T-cell (primary cell): Measurements from ENCODE around the gene LTF. TPM values are rescaled to one million over a fixed set of nuclear protein-coding genes. Genes with fewer than 3 reads are reported as not detected.

Experiments used
- ATAC-seq, 4 experiments: fragments of 200-7000 bp in 3 of 4; fragments of 150-1000 bp in 1 of 4; cut with Tn5 transposase; replicated peaks in 1 of 4; 1 replicate in 3 of 4; 2 replicates in 1 of 4; pipeline ENCODE4 v1.10.0; 2021; ENCODE audit warnings: moderate library complexity in 3 of 4, mild to moderate bottlenecking in 2 of 4, moderate number of reproducible peaks in 1 of 4
- CTCF ChIA-PET, 2 donors: fragments of 300-600 bp; sonication (Branson Sonifier 250); formaldehyde crosslinking; loops; one replicate each; lab custom pipeline; 2022; ENCODE audit warnings: antibody characterized with exemption in 2 of 2; lab: Charles Lee
- POLR2A ChIA-PET, 2 donors: fragments of 300-600 bp; sonication (Branson Sonifier 250); formaldehyde crosslinking; loops; one replicate each; lab custom pipeline; 2022; ENCODE audit warnings: antibody characterized with exemption in 2 of 2; lab: Charles Lee
- DNase-seq, 35 experiments: peaks; one replicate each; pipeline versions ENCODE4 v3.0.0 to v3.0.0-alpha.2; 2013 to 2023
- H3K27ac ChIP-seq: one replicate; pipeline ENCODE4 v1.5.1; 2013; ENCODE audit warnings: low read length
- H3K27me3 ChIP-seq, 2 experiments: replicated peaks in 1 of 2; 1 replicate in 1 of 2; 2 replicates in 1 of 2; pipeline versions ENCODE4 v1.6.1 to v1.7.0; 2013; ENCODE audit warnings: low read length in 1 of 2, mixed read lengths in 1 of 2; ENCODE audit not compliant: control insufficient read depth in 2 of 2, insufficient read depth in 2 of 2; ENCODE audit errors: extremely low read depth in 1 of 2
- H3K36me3 ChIP-seq, 2 donors: 1 replicate in 1 of 2; 2 replicates in 1 of 2; pipeline versions ENCODE4 v1.6.1 to v1.7.0; 2013; ENCODE audit warnings: low read length in 1 of 2; ENCODE audit not compliant: control insufficient read depth in 2 of 2, insufficient read depth in 1 of 2; ENCODE audit errors: extremely low read depth in 1 of 2
- H3K4me1 ChIP-seq, 2 experiments: 1 replicate in 1 of 2; 2 replicates in 1 of 2; pipeline versions ENCODE4 v1.6.1 to v1.7.0; 2013; ENCODE audit warnings: low read length in 2 of 2, mixed read lengths in 1 of 2; ENCODE audit not compliant: insufficient read depth in 2 of 2, control insufficient read depth in 1 of 2; ENCODE audit errors: extremely low read depth in 1 of 2
- H3K4me3 ChIP-seq, 2 donors: 1 replicate in 1 of 2; 2 replicates in 1 of 2; pipeline versions ENCODE4 v1.5.1 to v1.7.0; 2013; ENCODE audit warnings: mild to moderate bottlenecking in 2 of 2, low read length in 1 of 2, moderate library complexity in 1 of 2; ENCODE audit not compliant: control insufficient read depth in 1 of 2; ENCODE audit errors: extremely low read depth in 1 of 2
- H3K9me3 ChIP-seq: 2 replicates; pipeline ENCODE4 v1.7.0; 2013
- H3K27ac Mint-ChIP-seq, 2 donors: one replicate each; pipeline ENCODE4 v1.8.0; 2020 to 2021; ENCODE audit warnings: mild to moderate bottlenecking in 2 of 2, mixed read lengths in 2 of 2
- H3K27me3 Mint-ChIP-seq, 2 donors: one replicate each; pipeline ENCODE4 v1.8.0; 2021 to 2022; ENCODE audit warnings: mixed read lengths in 2 of 2
- H3K36me3 Mint-ChIP-seq: one replicate; pipeline ENCODE4 v1.8.0; 2021; ENCODE audit warnings: mixed read lengths
- H3K4me1 Mint-ChIP-seq, 3 donors: one replicate each; pipeline ENCODE4 v1.8.0; 2020 to 2022; ENCODE audit warnings: mixed read lengths in 3 of 3, mild to moderate bottlenecking in 1 of 3
- H3K4me3 Mint-ChIP-seq, 3 donors: one replicate each; pipeline ENCODE4 v1.8.0; 2020 to 2022; ENCODE audit warnings: mild to moderate bottlenecking in 3 of 3, mixed read lengths in 3 of 3, moderate library complexity in 3 of 3
- H3K9me3 Mint-ChIP-seq, 3 donors: one replicate each; pipeline ENCODE4 v1.8.0; 2020 to 2022; ENCODE audit warnings: mixed read lengths in 3 of 3
- WGBS: methylation state at CpG from one replicate; pipeline ENCODE4 v1.1.5; 2013; ENCODE audit warnings: missing lambda C conversion rate; ENCODE audit not compliant: insufficient coverage; 5-methylcytosine and 5-hydroxymethylcytosine counted together
- total RNA-seq, 35 experiments: library from RNA in 6 of 35; stranded (reverse) in 6 of 35; fragments of 120-200 nt in 1 of 35; gene quantifications; one replicate each; pipeline versions ENCODE4 v1.2.1 to v1.2.4 and lab custom pipeline; 2013 to 2026

Gene LTF
- total RNA-seq, 5 donors from 2014 or later (not counting 1 experiment from before 2014, with no cell fraction given): 0.16 TPM; not detected in 4

DNA sequence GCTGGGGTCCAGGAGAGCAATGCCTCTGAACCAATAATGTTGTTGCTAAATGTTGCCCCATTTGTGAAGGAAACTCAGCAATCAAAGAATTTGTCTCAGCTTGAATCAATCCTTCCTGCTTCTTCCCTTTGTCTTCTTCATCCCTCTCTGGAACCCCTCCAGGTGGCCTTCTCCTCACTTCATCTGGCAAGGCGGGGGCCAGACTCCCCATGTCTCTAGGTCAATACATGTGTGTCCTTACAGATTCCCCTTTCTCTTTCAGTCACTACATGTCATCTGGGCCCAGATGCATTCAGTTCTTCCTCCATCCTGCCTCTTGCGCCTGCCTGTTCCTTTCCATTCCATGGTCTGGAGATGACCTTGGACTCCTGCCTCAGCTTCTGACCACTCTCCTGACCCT is 8.0 kb upstream of the LTF start:
- Mint-ChIP-seq H3K27ac (no peak overlapping the region), H3K9me3 (peaks cover 13 to 20% (median 13%) of the 10 kb centered on the region in 3 donors), H3K4me3 (no peak overlapping the region), H3K27me3 (peaks cover 23 to 24% of the 10 kb centered on the region in 2 donors), H3K4me1 (no peaks in the 10 kb centered on the region), H3K36me3 (no peaks in the 10 kb centered on the region)
- Histone ChIP-seq H3K4me3 (no peak overlapping the region), H3K27ac (no peak overlapping the region), H3K9me3 (peaks cover 2% of the 10 kb centered on the region), H3K4me1 (no peaks in the 10 kb centered on the region), H3K36me3 (no peaks in the 10 kb centered on the region), H3K27me3 (peaks cover 0 to 33% of the 10 kb centered on the region in 2 experiments)
- ChIA-PET POLR2A (no interaction called here), CTCF (no interaction called here)
- DNase-seq: no peak
- ATAC-seq: no peak
- WGBS: 81% methylated on average over 2 of the region's 2 CpGs

DNA sequence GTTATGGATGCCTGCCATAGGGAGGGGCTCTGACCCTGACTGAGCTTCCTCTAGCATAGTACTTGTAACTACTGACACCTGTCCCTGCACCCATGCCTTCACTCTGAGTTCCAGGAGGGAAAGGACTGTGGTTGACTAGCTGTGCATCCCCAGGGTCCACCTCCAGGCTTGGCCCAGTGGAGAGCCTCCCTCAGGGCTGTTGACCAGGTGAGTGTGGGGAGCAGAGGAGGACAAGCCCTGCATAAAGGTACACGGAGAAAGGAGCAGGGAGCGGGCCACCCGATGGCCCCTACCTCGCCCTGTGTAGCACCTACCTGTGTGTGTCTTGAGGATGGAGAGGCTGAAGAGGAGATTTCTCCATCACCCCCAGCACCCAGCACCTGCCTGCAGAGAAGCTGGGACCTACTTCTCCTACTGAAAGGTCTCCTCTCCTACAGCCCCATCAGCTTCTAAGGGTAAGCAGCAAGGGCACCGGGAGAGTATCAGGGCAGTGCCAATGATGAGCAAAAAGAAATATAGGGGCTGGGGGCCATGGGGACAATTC is 6.7 kb upstream of the LTF start:
- Histone ChIP-seq H3K36me3 (no peaks in the 10 kb centered on the region), H3K27ac (no peak overlapping the region), H3K9me3 (peaks cover 2% of the 10 kb centered on the region), H3K4me3 (no peak overlapping the region), H3K27me3 (peaks cover 0 to 35% of the 10 kb centered on the region in 2 experiments), H3K4me1 (no peaks in the 10 kb centered on the region)
- ChIA-PET POLR2A (no interaction called here), CTCF (no interaction called here)
- no peak overlapping the region for H3K4me3 Mint-ChIP-seq
- peaks cover 13 to 20% (median 13%) of the 10 kb centered on the region in 3 donors for H3K9me3 Mint-ChIP-seq
- H3K27ac Mint-ChIP-seq: no peak overlapping the region
- H3K4me1 Mint-ChIP-seq: no peaks in the 10 kb centered on the region
- ATAC-seq: no peak
- WGBS: no CpG with 5 or more reads among the region's 5 CpGs
- no peak for DNase-seq
- H3K27me3 Mint-ChIP-seq: peaks cover 17 to 19% of the 10 kb centered on the region in 2 donors
- no peaks in the 10 kb centered on the region for H3K36me3 Mint-ChIP-seq

DNA sequence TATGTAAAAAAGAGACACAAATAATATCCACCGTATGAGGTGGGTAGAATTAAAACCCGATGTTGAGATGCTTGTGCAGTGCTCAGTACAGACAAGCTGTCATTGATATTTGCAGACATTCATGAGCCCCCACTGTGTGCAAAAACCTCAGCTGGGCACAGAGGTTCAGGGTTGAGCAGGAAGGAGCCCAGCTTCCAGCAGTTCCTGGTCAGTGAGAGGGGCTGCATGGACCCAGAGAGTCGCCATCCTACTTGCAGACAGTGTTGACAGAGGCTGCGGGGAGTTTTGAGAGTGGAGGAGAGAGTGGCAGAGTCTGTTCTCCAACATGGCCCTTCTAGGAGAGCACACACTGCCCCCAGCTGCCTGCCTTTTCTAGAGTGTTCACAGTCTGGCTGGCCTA is 6.1 kb upstream of the LTF start:
- DNase-seq (no peak), ATAC-seq (no peak)
- Mint-ChIP-seq H3K27ac (no peak overlapping the region), H3K4me1 (no peaks in the 10 kb centered on the region), H3K4me3 (no peak overlapping the region), H3K27me3 (peaks cover 20 to 22% of the 10 kb centered on the region in 2 donors), H3K36me3 (no peaks in the 10 kb centered on the region), H3K9me3 (peaks cover 13 to 20% (median 13%) of the 10 kb centered on the region in 3 donors)
- POLR2A ChIA-PET: no interaction called here
- no peaks in the 10 kb centered on the region for H3K4me1 ChIP-seq
- peaks cover 2% of the 10 kb centered on the region for H3K9me3 ChIP-seq
- H3K36me3 ChIP-seq: no peaks in the 10 kb centered on the region
- no peak overlapping the region for H3K4me3 ChIP-seq
- CTCF ChIA-PET: interaction anchor here in 1 of 2 donors (0.7 kb wide), 1 partner anchor 18 kb away, joined by 4 read pairs; no protein-coding TSS in a partner anchor
- no peak overlapping the region for H3K27ac ChIP-seq
- 83% methylated on average over 1 of the region's 4 CpGs for WGBS
- peaks cover 0 to 35% of the 10 kb centered on the region in 2 experiments for H3K27me3 ChIP-seq

DNA sequence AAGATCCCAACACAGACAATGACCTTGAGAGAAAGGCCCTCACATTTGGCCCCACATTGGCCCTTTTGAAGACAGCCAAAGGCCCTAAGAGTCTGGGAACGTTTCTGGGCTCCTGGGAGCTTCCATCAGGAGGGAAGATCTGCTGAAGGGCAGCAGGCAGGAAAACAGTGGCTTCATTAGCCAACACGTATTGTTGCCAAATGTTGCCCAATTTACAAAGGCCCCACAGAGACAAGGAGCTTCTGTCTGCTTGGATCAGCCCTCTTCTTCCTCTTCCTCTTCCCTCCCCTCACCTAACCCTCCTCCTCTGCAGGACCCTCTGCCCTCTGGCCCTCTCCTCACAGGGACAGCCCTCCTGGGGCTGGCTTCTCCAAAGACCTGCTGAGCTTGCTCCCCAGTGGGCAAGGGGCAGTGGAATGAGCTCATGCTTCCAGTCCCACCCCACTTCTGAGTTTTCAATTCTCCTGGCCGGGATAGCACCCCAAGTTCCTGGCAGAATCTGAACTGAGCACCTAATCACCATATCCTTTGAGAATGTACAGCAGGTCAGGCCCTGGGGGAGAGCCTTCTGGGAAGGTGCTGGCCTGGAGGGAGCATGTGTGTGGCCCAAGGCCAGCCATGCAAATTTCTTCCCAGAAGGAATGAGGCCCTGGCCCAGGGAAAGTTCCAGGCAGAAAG is 5.1 kb upstream of the LTF start:
- WGBS: 66% methylated on average over 2 of the region's 3 CpGs
- H3K27ac Mint-ChIP-seq: no peak overlapping the region
- peaks cover 0 to 40% of the 10 kb centered on the region in 2 experiments for H3K27me3 ChIP-seq
- peaks cover 27 to 29% of the 10 kb centered on the region in 2 donors for H3K27me3 Mint-ChIP-seq
- no peak overlapping the region for H3K27ac ChIP-seq
- DNase-seq (no peak), ATAC-seq (no peak)
- ChIA-PET CTCF (interaction anchor here in 1 of 2 donors (0.7 kb wide), 1 partner anchor 19 kb away, joined by 4 read pairs; no protein-coding TSS in a partner anchor), POLR2A (no interaction called here)
- peaks cover 2% of the 10 kb centered on the region for H3K9me3 ChIP-seq
- H3K4me3 Mint-ChIP-seq: no peak overlapping the region
- H3K36me3 ChIP-seq: no peaks in the 10 kb centered on the region
- no peaks in the 10 kb centered on the region for H3K36me3 Mint-ChIP-seq
- H3K9me3 Mint-ChIP-seq: peaks cover 5 to 12% (median 5%) of the 10 kb centered on the region in 3 donors
- peaks cover 0 to 1% of the 10 kb centered on the region in 2 experiments for H3K4me1 ChIP-seq
- no peak overlapping the region for H3K4me3 ChIP-seq
- no peaks in the 10 kb centered on the region for H3K4me1 Mint-ChIP-seq

DNA sequence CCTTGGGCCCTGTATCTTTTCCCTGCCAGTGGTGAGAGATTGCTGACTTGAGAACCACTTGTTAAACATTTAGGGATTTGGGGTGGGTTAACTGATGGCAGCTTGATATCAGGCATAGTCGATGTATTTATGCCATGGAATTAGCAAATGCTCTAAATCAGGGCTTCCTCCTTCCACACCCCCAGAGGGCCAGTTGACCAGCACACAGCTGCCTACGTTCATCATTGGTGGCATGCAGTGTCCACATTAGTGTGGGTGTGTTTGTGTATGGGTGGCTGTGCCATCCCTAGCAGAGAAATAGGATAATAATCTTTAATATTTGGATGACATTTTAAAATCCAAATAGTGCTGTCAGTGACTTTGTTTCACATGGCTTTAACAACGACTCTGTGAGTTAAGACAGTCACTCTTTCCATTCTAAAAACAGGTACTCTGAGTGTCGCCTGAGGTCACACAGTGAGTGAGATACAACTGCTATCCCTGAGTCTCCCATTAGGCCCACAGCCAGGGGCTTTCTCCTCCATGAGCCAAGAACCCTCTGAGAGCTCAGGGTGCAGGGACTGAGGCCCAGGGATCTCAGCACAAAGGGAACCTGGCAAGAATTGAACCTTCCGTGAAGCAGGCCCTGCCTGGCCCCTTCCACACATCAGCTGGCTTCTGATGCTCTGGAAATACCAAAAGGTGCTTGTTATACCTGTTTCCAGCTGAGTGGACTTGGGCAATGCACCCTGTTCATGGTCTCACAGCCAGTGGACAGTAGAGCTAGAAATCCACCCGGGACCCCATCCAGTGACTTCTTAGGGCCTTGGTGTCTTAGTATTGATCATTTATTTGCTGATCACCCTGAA is 4.3 kb upstream of the LTF start:
- peaks cover 32 to 33% of the 10 kb centered on the region in 2 donors for H3K27me3 Mint-ChIP-seq
- no peaks in the 10 kb centered on the region for H3K36me3 Mint-ChIP-seq
- H3K27ac ChIP-seq: no peak overlapping the region
- H3K4me1 Mint-ChIP-seq: peaks cover 0 to 2% (median 0%) of the 10 kb centered on the region in 3 donors
- WGBS: 86% methylated on average over 2 of the region's 6 CpGs
- no peaks in the 10 kb centered on the region for H3K9me3 ChIP-seq
- no peak overlapping the region for H3K4me3 Mint-ChIP-seq
- ChIA-PET POLR2A (no interaction called here), CTCF (no interaction called here)
- no peak overlapping the region for H3K27ac Mint-ChIP-seq
- no peak overlapping the region for H3K4me3 ChIP-seq
- DNase-seq (no peak), ATAC-seq (no peak)
- H3K9me3 Mint-ChIP-seq: peaks cover 0 to 5% (median 2%) of the 10 kb centered on the region in 3 donors
- no peaks in the 10 kb centered on the region for H3K36me3 ChIP-seq
- peaks cover 0 to 48% of the 10 kb centered on the region in 2 experiments for H3K27me3 ChIP-seq
- peaks cover 0 to 5% of the 10 kb centered on the region in 2 experiments for H3K4me1 ChIP-seq

DNA sequence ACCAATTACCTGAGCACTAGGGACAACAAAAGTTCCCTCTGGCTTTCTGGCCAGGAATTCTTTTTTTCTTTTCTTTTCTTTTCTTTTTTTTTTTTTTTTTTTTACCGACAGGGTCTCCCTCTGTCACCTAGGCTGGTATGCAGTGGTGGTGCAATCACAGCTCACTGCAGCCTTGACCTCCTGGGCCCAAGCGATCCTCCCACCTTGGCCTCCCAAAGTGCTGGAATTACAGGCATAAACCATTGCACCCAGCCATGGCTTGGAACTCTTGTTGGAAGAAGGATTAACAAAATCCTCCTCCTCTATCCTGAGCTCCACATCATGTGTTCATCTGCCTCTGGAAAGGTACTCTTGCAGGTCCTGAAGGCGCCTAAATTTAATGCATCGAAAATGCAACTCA is 2.9 kb upstream of the LTF start:
- Mint-ChIP-seq H3K9me3 (no peaks in the 10 kb centered on the region), H3K27me3 (peaks cover 32 to 36% of the 10 kb centered on the region in 2 donors), H3K27ac (no peak overlapping the region), H3K4me1 (peaks cover 0 to 2% (median 0%) of the 10 kb centered on the region in 3 donors), H3K4me3 (no peak overlapping the region), H3K36me3 (no peaks in the 10 kb centered on the region)
- peaks cover 0 to 58% of the 10 kb centered on the region in 2 experiments for H3K27me3 ChIP-seq
- H3K4me1 ChIP-seq: peaks cover 0 to 5% of the 10 kb centered on the region in 2 experiments
- no peaks in the 10 kb centered on the region for H3K36me3 ChIP-seq
- H3K9me3 ChIP-seq: no peaks in the 10 kb centered on the region
- ATAC-seq (no peak), DNase-seq (no peak)
- H3K4me3 ChIP-seq: no peak overlapping the region
- CTCF ChIA-PET: no interaction called here
- WGBS: 100% methylated on average over 2 of the region's 4 CpGs
- POLR2A ChIA-PET: no interaction called here
- H3K27ac ChIP-seq: no peak overlapping the region
